ENCODE measurements around the gene SEMA3C.

Gene SEMA3C

DNA sequence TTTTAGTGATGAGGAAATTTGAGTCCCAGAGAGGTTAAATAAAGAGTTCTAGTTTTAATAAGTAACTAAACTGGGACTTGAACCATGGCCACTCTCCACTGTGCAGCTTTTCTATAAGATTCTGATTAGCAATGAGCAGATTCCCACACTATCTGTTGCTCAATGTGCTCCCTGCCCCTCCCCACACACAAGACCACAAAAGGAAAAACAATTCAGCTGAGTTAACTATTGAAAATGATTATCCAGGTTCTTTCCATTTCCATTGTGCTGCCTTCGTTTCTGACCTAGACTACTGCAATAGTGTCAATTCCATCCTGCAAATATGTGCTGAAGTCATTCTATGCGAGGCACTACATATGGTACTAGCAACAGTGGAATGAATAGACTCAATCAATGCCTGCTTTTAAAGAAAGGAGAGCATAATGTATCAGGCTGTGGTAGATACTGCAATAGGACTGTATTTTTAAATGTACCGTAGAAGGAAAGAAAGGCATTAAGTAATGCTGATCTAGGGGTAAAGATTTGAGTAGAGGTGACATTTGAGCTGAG, 97.0 kb downstream of the SEMA3C start:
- DNase-seq = no peak

DNA sequence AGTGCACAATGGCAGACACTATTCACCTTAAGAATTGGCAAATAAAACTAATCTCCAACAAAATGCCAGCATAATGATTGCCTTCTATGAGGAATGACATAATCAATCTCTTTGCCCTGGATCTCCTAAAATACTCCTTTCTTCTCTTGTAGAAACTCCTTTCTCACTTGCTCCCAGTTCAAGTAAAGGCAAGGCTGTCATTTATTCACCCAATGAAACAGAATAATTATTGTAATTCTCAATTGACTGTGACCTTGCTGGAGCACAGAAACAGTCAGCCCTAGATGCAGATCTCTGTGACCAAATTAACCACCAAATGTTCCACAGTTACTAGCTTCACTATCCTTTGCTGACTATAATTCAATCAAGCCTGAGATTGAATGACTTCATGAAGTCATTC, 99.3 kb downstream of the SEMA3C start:
- DNase-seq = no peak

DNA sequence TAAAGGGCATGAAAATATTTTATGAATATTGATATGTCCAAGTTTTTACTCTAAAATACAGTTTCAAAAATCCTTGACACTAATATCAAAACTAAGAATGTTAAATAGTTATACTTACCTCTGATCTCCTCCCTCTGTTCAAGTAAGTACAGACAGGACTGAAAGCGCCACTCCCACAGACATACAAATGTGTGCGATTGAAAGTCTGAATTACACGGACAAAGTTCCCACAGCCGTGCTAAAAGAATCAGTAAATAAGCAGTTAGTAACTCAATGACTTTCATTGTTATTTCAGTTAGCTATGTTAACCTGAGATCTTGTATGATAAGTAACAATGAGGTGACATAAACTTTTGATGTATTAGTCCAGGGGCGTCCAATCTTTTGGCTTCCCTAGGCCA, 100.7 kb downstream of the SEMA3C start:
- DNase-seq = no peak

DNA sequence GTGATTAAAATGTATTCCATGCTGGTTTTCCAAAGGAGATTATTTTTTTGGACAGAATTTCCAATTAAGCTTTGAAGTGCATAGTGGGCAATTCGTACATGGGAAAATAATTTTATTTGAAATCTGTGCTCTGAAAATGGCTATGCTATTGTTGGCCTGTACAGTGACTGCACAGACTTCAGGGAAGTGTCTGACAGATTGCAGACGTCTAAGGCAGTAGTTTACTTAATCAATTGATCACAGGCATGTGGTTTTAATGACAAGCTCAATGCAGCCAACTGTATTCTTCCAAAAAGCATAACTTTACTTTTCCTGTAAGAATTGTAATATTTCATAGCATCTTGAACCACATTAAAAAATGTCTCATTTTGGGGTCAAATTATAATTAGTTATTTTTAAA, 102.0 kb downstream of the SEMA3C start:
- DNase-seq = no peak

DNA sequence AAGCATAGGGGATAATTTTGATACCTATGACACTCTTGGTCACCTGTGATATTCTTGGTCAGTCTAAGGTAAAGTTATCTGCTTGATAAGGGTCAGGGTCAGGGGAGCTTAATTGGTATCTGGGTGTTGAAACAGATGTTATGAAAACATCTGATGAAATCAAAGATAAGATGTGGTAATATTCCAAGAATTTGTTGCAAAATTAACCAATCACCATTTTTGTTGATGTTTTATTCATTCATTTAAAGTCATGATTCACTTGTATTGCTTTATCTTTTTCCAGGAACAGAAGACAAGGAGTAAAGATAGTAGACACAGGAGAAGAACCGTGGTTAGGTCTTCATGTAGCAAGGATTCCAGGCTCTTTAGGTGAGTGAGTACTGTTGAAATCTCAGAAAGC, 103.1 kb downstream of the SEMA3C start:
- DNase-seq = no peak

DNA sequence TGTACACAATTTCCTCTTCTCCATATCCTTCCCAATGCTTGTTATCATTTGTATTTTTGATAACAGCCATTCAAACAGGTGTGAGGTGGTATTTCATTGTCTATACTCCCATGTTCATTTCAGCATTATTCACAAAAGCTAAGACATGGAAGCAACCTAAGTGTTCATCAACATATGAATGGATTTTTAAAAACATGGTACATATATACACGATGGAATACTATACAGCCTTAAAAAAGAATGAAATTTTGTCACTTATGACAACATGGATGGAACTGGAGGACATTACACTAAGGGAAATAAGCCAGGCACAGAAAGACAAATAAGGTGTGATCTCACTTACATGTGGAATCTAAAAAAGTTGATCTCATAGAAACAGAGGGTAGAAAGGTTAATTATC, 109.3 kb downstream of the SEMA3C start:
- DNase-seq = no peak

DNA sequence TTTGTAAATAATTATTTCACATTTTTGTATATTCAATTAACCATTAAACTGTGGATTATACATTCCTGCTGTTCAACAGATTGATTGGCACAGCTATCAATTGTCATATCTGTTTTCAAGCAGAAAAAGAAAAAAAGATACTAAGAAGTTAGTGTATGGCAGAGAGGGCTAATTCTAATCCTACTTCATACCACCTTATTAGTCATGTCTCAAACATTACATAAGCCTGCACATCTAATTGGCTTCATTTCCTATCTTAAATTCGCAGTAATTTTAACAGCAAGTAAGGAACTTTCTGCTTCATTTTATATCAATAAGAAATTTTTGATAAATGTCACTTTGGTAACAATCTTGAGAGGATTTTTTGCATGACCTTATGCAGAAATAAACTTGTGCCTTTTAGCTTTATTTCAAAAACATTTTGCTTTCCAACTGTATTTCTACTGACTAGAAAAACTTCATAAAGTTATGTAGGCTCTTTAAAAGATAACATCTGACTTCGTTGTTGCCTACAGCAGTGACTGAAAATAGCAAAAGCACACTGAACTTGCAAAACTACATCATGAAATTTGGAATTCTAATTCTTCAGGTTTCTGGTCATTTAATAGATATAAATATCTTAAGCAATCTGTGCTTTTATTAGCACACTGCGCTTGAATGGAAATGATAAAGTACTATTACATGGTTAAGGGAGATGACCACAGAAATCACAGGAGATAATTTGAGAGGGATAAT, 111.5 kb downstream of the SEMA3C start:
- peak; percentile 0 for DNase-seq

DNA sequence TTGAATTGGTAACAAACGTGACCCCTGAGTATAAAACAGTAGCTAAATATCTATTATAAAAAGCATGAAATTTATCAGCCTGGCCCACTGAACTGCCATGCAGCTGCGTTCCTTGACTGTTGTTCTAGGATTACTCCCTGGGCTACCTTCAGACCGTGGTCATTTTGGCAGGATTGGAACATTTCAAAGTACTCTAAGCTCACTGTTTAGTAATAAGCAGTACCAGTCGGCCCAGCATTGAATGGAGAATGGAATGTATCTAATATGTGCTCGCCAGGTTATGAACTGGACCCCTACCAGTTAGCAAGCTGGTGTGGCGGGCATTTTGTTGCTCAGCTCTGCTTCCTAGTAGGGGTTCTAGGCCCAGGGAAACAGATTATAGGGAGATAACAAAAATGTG, 112.2 kb downstream of the SEMA3C start:
- no peak for DNase-seq

DNA sequence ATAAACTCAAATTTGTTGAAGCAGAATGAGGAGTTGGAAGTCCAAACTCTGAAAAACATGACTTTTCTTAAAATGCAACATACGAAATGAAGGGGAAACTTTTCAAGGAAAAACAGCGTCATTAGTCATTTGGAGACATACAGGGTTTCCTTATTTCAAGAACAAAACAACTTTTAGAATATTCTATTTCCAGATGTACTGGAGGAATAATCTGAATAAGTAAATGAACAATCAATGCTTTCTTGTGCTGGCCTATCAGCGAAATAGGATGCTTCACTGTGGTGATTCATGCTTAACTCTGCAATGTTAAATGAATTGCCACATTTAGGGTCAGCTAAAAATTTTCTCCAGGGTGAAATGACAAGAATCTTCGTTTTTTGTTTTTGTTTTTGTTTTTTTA, 114.3 kb downstream of the SEMA3C start:
- DNase-seq = no peak

DNA sequence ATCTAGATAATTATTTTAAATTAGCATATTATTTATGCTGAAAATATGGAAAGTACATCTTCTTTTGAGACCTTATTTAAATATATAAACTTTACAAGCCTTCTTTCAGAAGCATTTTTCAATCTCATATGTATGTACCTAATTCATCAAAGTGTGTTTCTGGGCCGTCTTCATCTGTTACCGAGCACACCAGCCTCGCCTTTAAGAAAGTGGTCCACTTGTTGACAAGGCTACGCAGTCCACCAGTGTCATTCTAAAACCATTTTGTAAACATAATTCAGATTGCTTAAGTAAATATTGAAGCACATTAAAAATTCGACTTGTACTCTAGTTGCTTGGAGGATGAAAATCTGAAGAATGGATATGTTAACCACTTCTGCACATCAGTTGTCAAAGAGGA, 116.3 kb downstream of the SEMA3C start:
- DNase-seq = no peak

DNA sequence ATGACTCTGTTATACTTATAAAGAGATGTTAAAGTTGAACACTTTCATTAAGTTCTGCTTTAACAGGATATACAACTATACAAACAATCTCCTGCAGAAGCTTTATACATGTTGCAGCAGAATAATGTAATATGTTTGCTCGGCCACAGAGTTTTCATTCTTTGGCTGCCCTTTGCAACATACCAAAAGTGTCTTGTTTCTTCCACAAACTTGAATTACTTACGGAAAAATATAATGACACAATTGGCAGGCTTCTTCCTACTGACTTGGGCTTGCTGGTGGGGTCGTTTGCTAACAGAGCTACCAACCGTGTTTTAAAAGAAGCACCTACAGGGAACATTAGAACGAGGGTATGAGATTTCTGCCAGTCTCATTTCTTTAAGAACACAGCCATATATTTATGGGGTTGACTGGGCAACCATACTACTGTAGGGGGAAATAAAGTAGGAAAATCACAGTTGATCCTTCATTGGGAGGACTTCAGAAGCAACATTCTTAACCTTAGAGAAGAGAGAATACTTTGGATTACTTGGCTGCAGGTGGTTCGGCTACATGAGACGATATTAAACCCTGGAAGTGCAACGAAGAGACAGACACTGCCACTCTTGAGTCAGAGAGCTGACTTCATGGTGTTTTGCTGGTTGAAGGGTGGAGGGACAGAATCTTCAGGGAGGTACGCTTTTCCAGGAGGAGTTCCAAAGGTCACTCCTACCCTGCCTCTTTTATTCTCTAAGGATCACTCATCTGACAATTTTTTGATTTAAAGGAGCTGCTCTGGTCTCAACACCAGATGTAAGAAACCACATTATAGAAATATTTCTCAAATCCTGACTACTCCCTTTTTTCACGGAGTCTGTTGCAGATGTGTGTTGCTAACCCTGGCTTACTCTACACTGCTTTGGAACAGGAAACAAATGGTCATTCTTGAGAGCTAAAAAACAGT, 123.9 kb downstream of the SEMA3C start:
- DNase-seq = no peak

DNA sequence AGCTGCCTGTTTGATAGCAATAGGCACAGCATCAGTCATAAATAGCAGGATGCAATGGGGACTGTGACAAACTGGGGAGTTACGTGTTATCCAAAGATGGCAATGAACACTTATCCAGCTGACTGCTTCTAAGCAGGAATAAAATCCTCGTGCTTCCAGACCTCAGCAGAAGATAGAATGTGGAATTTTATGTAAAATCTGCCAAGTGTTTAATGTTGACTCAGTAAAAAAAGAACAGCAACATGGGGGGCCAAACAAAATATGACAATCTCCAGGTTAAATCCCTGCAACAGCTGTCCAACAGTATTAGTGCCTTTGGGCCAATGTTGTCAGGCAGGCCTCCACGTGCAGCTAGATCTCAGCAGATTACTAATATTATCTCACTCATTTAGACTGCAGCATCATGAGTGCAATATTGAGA, 127.3 kb downstream of the SEMA3C start:
- DNase-seq = no peak

DNA sequence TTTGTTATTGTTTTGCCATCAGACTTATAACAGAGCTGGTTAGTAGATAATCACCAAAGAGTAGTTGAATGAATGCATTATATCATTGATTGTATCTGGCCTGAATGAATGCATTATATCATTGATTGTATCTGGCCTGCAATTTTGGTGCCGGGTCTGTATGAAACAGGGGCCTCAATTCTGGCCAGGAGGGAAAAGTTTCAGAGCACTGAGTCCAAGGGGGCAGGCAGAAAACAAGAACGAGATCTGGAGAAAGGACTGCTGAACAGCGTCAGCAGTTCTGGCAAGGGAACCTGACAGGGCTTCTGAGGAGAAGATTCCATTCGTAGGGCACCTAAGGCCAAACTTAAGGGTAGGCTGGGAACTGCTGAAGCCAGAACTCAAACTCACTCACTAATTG, 128.0 kb downstream of the SEMA3C start:
- no peak for DNase-seq

DNA sequence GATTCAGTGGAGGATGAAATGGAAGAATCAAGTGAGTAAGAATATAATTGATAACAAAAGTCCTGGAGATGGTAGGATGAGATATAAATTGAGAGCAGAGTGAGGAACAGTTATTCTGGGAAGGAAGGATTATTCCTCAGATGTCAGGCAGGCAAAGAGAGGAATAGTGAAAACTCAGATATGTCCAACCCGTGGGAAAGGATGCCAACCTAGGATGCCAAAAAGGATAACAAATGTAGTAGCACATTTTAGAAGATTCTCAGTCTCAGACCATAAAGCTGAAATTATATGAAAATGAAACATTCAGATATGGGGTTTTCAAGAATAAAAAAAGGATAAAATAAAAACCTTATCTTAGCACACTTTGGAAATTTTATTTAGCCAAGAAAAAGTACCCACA, 131.1 kb downstream of the SEMA3C start:
- DNase-seq = no peak

DNA sequence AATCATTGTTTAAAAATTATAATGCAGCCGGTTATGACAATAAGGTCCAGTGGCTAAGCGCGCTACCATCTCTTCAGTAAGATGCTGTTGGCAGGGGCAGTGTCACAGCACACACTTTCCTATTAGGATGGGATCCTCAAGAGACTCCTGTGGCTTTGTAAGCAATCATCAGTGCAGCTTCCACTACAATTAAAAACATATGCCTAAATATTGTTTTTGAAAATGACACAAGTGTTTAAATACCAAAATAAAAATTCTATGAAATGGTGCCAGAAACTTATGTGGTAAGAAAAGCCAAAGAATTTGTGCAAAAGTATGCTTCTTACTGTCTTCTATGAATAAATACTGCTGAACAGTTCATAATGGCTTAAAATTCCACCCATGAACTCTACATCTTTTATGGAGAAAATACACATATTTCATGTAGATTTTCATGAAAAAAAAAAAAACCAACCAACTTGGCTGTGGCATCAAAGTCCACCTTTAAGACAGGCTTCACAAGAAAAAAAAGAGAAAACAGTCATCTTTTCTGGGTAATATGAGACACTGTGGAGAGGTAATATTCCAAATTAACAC, 132.8 kb downstream of the SEMA3C start:
- DNase-seq = no peak

DNA sequence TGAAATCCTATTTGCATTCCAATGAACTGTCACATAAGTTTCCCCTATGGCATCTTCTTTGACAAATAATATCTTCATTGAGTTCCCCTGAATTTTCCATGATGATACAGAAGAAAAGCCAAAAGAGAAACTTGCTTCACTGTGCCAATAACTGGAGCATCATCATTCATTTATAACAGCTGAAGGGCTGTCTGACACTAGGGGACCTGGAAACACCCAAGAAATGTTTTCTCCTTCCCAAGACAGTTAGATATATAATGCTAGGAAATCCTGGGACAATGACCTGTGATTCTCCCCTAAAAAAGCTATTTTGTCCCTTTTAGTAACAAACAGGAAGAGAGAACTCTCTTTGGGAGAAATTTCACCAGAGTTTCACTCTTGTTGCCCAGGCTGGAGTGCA, 133.6 kb downstream of the SEMA3C start:
- no peak for DNase-seq

DNA sequence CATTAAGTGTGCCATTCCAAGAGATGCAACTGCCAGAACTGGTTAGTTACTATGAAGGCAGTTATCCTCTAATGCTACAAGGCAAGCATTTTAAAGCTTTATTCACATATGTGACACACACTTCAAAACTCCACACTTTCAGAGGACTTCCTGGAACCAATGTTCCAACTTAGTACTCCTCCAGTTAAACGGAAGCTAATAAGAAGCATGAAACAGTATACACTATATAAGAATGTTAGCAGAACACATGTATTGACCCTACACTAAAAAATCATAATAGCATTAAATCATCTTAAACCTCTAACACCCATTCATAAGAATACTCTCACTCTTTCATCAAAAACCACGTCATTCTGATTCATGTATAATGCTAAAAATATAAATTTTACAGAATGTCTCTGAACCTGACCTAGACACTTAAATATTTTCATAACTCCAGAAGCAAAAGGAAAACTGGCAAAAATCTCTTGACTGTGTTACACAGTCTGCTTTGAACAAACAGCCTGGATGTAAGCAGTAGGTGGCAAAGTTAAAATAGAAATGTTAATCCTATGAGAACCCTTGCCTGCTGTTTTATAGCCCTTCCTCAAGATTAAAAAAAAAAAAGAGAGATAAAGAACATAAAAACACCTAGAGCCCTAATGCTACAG, 135.0 kb downstream of the SEMA3C start:
- DNase-seq = no peak

DNA sequence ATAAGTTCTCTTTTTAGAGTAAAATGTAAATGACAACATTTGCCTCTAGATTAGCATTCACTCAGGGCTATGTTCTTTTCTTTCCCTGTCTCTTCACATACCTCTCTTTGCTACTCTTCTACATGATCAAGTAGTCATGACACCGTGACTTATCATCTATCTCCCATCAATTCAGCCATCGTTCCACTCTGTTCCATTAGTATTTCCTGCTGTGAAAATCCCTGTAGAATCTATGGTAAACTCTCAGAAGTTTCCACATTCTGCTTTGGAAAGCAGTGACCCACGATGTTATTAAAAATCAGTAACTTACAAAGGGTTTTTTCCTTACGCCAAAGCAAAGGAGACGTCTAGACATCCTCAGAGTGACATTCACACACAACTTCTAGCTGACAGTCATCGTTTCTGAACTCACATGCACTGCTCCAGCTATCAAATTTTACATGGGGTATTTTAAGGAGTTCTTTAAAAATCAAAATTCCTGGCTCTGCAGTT, 135.6 kb downstream of the SEMA3C start:
- DNase-seq = no peak

DNA sequence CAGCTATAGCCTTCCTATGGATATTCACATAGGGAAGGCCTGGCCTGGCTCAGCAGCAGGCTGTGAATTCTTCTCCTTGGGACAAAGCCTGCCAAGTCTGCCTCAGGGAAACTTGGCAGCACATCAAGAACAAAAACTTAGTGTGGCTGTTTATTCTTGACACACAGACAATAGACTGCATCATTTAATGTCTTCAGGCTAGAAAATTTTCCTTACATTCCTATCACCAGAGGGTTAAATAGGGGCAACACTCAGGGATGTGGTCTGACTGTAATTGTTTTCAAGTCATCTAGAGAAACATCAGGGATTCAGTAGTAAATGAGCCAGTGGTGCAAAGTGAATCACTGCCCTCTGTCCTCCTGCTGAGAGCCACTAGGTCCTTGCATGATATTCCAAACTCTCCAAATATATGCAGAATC, 137.3 kb downstream of the SEMA3C start:
- no peak for DNase-seq

DNA sequence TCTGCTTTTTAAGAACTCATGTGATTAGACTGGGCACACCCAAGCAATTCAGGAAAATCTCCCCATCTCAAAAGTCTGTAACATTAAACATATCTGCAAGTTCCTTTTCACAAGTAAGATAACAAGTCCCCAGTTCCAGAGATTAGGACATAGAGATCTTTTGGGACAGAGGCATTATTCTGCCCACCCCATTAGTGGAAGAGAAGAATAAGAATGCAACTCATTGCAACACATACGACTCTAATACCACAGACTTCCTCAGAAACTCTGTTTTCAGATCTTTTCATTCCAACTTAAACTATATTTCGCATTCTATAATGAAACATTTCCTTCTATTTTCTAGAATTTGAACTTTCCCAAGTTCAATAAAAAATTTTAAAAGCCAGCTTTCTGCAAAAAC, 137.7 kb downstream of the SEMA3C start:
- no peak for DNase-seq

DNA sequence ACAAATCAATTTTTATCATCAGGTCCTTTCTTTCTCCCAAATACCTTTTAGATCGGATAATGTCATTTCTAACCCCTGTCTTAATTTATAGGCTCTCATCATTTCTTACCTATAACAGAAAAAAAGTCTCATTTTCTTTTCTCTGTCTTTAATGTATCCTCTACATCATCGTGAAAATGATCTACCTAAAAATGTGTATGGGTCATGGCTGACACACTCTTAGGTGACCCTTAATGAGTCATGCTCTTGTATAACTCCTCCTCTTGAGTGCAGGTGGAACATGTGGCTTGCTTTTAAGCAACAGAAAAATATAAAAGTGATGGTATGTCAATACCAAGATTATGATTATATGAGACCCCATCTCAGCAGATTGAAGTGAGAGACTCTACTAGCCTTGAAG, 139.4 kb downstream of the SEMA3C start:
- no peak for DNase-seq

DNA sequence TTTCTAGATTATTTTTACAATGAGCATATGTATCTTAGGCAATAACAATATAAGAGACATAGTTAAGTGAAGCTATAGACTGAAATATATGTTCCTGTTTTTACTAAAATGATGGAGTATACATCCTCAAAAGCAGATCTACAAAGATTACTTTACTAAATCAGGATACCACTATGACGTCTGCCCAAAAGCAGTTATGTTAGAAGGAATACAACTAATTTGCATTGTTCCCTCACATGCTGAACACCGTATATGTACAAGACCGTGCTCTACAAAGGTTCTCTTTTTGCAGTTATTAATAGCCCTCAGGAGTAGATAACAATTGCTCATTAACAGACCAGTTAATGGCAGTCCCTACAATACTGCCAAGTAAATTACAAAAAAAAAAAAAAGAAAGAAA, 143.0 kb downstream of the SEMA3C start:
- no peak for DNase-seq

DNA sequence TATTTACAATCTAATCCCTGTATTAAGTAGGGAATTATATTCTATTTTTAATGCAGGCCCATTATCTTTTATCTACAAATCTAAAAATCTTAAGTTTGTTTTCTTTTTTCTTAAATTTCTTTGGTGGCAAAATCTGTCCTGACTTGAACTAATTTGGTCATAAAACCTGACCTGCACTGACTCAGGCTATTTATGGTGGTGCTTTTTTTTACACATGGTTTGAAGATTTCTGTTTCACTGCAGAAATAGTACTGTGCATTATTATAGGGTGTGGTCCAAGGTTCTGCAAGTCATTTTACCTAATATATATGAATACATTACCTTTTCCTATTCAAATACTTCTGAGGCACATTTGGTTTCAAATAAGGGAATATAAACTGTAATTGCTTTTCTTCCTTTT, 143.4 kb downstream of the SEMA3C start:
- DNase-seq = no peak

All from NCI-H2029 treated with DMSO at 0.1 percent for 48 hours (cell line).